GM19463 (cell line): Measurements from ENCODE around the gene ZNF429.
"Not testable (repeated sequence)": the region's sequence is repeated elsewhere in the genome, so short reads cannot be mapped to it uniquely, and the experiment has no call there.

ENCODE experiments used
- ATAC-seq: cut with Tn5 transposase; IDR thresholded peaks from one replicate; pipeline ENCODE4 v1.9.1; 2021; ENCODE audit warnings: mild to moderate bottlenecking, moderate library complexity; ENCODE audit not compliant: unreplicated experiment

ZNF429 gene

GRCh38 chr19:21512609-21513008, 7.2 kb downstream of the ZNF429 start:
- not testable (repeated sequence) for ATAC-seq

- no peak for ATAC-seq
Observed at GRCh38 chr19:21513651-21514050, 8.2 kb downstream of the ZNF429 start.

DNA sequence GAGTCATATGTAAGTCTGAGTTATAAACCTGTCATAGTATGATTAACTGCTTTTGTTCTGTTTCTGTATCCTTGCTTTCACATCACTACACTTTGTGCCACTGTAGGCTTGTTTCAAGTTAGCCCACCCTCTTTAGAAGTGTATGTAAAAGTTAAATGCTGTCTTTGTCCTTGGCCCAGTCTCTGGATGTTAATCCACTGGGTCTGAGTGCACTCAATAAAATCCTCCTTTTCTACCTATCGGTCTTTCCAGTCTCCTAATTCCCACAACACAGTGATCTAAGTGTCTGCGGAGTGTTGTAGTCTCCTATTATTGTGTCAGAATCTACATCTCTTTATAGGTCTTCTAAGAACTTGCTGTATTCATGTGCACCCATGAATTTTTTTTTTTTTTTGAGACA, 14.1 kb downstream of the ZNF429 start:
- ATAC-seq: no peak

- no peak for ATAC-seq
Observed at GRCh38 chr19:21532904-21533303, 27.5 kb downstream of the ZNF429 start.

DNA sequence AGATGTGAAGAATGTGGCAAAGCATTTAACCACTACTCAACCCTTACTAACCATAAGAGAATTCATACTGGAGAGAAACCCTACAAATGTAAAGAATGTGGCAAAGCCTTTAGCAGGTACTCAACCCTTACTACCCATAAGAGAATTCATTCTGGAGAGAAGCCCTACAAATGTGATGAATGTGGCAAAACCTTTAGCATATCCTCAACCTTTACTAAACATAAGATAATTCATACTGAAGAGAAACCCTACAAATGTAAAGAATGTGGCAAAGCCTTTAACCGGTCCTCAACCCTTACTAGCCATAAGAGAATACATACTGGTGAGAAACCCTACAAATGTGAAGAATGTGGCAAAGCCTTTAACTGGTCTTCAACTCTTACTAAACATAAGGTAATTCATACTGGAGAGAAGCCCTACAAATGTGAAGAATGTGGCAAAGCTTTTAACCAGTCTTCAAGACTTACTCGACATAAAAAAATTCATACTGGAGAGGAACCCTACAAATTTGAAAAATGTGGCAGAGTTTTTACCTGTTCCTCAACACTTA, 31.4 kb downstream of the ZNF429 start:
- ATAC-seq: not testable (repeated sequence)

GRCh38 chr19:21559444-21559843, 54.0 kb downstream of the ZNF429 start:
- ATAC-seq: no peak

DNA sequence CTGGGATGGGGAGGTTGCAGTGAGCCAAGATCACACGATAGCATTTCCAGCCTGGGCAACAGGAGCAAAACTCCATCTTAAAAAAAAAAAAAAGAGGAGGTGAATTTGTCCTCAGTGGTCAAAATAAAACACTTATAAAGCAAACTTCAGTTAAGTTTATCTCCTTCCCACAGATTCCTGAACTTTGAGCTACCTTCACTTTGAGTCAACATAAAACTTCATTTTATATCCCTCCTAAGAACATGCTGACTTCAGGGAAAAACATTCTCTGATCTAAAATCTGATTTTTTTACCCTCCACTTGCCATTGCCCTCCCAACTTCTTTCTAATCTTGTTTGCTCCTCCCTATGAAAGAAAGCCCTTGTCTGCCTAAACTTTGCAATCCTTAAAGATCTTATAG, 59.0 kb downstream of the ZNF429 start:
- no peak for ATAC-seq

- no peak for ATAC-seq
Observed at GRCh38 chr19:21566073-21566472, 60.7 kb downstream of the ZNF429 start.

GRCh38 chr19:21567806-21568205, 62.4 kb downstream of the ZNF429 start:
- not testable (repeated sequence) for ATAC-seq

DNA sequence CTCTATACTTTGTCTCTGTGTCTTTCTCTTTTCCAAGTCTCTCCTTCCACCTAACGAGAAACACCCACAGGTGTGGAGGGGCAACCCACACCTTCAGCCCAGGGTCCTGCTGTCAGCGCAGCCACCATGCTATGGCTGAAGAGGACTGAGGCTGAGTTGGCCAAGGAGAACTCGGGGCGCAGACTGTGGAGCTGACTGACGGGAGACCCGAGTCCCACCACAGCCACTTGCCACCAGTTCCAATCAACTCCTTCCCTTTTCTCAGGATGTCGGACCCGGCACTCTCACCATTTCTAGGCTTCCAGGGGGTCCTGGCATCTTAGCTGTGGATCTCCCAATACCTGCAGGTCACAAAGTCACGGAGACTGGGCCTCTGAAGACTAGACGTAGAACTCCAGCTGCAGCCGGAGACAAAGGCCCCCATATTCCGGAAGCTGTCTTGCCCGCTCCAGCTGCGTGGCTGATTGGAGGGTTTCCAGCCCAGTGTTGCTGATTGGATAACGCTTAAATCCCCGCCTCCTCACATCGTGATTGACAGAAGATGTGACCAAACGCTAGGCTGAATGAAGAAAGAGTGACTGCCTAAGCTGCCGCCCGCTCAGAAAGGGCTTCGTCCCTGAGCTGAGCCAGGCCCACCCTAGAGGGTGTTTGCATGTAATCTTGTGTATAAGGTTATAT, 63.6 kb downstream of the ZNF429 start:
- ATAC-seq: no peak

DNA sequence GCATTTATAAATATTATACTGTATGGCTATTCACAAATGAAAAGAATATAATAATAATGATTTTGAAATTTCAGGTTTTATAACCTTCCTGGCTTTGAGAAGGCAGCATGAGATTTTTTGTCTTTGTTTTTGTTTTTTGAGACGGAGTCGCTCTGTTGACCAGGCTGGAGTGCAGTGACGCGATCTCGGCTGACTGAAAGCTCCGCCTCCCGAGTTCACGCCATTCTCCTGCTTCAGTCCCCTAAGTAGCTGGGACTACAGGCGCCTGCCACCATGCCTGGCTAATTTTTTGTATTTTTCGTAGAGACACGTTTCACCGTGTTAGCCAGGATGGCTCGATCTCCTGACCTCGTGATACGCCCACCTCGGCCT, 64.1 kb downstream of the ZNF429 start:
- ATAC-seq: no peak

- no peak for ATAC-seq
Observed at GRCh38 chr19:21571316-21571715, 65.9 kb downstream of the ZNF429 start.

- ATAC-seq: no peak
Observed at GRCh38 chr19:21574607-21575006, 69.2 kb downstream of the ZNF429 start.

- no peak for ATAC-seq
Observed at GRCh38 chr19:21576481-21576880, 71.1 kb downstream of the ZNF429 start.

- ATAC-seq: no peak
Observed at GRCh38 chr19:21580101-21580500, 74.7 kb downstream of the ZNF429 start.

DNA sequence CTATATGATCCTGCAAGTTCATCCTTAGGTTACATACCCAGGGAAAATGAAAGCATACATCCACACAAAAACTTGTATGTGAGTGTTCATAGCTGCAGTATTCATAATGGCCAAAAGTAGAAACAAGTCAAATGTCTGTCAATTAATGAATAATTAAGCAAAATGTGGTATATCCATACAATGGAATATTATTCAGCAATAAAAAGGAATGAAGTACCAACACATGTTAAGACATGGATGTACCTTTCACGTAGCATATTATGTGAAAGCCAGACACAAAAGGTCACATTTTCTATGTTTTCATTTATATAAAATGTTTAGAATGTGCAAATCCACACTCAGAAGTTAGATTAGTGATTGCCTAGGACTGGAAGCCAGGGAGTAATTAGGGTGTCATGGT, 75.4 kb downstream of the ZNF429 start:
- no peak for ATAC-seq

GRCh38 chr19:21581646-21582240, 76.3 kb downstream of the ZNF429 start:
- no peak for ATAC-seq

DNA sequence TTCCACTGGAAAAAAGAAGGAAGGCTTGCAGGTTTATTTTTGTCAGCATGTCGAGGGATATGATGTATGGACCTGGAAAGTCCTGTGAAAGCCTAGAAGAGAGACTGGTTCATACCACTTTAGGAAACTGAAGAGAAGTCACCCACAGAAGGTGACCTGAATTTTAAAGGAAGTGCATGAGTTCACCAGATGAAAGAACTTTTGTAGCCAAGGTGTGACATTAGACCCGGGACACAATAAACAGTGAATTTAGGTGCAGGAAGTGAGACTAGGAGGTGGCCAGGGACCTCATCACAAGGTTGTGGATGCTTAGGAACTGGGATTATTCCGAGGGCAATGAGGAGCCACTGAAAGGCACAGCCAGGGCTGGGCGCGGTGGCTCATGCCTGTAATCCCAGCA, 79.1 kb downstream of the ZNF429 start:
- ATAC-seq: no peak

- ATAC-seq: no peak
Observed at GRCh38 chr19:21585281-21585890, 80.0 kb downstream of the ZNF429 start.

GRCh38 chr19:21586311-21587116, 81.1 kb downstream of the ZNF429 start:
- no peak for ATAC-seq

DNA sequence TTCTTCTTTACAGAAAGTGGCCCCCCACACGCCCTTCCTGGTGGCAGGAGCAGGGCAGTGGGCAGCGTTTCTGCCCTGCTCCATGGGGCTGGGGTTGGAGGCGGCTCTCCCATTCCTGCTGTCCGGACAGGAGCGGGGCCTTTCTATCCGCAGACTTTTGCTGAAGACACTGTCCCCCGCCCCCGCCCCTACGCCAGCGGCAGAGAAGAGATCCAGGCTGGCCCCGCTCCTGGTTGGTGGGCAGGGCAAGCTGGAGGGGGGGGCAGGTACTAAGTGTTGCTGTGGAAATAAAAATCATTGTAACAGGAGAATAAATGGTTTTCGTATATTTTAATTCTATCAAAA, 81.7 kb downstream of the ZNF429 start:
- no peak for ATAC-seq
